Nephron (organoid): ENCODE results near the gene CLPTM1L.

Source experiments
- H3K27ac Mint-ChIP-seq, 3 experiments: 2 replicates each; pipeline ENCODE4 v1.8.0; 2020; ENCODE audit warnings: mixed read lengths in 3 of 3, mild to moderate bottlenecking in 2 of 3, moderate library complexity in 1 of 3
- H3K27me3 Mint-ChIP-seq: 2 replicates; pipeline ENCODE4 v1.8.0; 2021; ENCODE audit warnings: low read depth, mild to moderate bottlenecking, moderate library complexity, mixed read lengths
- H3K36me3 Mint-ChIP-seq: 2 replicates; pipeline ENCODE4 v1.8.0; 2020; ENCODE audit warnings: low read depth, mixed read lengths
- H3K4me1 Mint-ChIP-seq: 2 replicates; pipeline ENCODE4 v1.8.0; 2020; ENCODE audit warnings: mixed read lengths
- H3K4me3 Mint-ChIP-seq, 3 experiments: 2 replicates each; pipeline ENCODE4 v1.8.0; 2020; ENCODE audit warnings: mild to moderate bottlenecking in 3 of 3, mixed read lengths in 3 of 3, moderate library complexity in 2 of 3
- H3K9me3 Mint-ChIP-seq: 2 replicates; pipeline ENCODE4 v1.8.0; 2020; ENCODE audit warnings: mixed read lengths
- TF ChIP-seq, protein P1 (sequence below), 3 experiments: fragments of 200-600 bp; sonication (generic); IDR thresholded peaks; one replicate each; pipeline ENCODE4 v1.5.0; 2021; ENCODE audit warnings: antibody characterized with exemption in 3 of 3; ENCODE audit not compliant: unreplicated experiment in 3 of 3

CLPTM1L gene

DNA sequence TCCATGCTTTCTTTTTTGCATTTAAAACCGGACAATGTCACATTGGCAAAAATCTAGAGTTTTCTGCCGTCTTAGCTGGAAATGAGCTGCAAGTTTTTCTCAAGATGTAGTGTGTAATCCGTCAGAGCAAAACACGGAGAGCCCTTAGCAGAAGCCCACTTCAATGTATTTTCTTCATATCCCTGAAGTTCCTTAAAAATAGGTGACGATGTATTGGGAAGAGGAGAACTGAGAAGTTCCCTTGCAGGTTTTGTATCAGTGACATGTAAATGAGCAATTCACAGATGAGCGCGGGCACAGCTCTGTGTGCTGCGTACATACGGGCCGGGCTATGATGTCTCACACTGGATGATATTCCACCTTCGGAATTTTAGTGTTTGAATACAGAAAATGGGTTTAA is 14.8 kb upstream of the CLPTM1L start:
- H3K9me3 Mint-ChIP-seq: no peaks in the 10 kb centered on the region
- TF ChIP-seq, protein P1, sequence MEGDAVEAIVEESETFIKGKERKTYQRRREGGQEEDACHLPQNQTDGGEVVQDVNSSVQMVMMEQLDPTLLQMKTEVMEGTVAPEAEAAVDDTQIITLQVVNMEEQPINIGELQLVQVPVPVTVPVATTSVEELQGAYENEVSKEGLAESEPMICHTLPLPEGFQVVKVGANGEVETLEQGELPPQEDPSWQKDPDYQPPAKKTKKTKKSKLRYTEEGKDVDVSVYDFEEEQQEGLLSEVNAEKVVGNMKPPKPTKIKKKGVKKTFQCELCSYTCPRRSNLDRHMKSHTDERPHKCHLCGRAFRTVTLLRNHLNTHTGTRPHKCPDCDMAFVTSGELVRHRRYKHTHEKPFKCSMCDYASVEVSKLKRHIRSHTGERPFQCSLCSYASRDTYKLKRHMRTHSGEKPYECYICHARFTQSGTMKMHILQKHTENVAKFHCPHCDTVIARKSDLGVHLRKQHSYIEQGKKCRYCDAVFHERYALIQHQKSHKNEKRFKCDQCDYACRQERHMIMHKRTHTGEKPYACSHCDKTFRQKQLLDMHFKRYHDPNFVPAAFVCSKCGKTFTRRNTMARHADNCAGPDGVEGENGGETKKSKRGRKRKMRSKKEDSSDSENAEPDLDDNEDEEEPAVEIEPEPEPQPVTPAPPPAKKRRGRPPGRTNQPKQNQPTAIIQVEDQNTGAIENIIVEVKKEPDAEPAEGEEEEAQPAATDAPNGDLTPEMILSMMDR (IDR thresholded peaks at IDR 0.05; ENCODE audit: unreplicated experiment in 3 of 3): no peak
- H3K36me3 Mint-ChIP-seq: no peaks in the 10 kb centered on the region

DNA sequence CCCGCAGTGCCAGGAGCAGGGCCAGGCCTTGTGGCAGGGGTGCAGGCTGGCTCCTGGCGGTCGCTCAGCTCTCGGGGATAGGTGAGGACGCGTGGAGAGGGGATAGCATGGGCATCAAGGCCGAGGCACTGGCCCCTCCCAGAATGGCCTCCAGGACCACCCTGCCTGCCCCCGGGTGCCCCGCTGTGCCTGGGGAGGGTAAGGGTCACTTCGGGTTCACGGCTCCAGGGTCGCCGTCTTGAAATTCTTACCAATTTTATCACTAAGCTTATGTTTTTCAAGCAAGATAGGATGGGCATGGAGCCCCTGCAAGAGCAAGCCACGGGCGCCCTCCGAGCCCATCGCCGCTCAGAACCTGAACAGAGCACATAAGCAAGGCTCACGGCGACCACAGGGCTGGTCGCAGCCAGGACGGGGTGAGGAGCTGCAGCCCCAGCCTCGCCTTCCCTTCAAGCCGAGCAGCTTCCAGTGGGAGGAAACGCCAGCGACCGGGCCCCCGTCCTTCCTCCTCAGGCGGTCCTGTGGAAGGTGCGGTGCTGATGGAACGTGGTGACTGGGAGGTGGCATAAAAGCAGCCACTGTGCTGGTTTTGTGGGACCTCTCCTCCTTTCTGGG is 14.2 kb upstream of the CLPTM1L start:
- no peak overlapping the region for H3K27ac Mint-ChIP-seq
- H3K4me3 Mint-ChIP-seq: no peak overlapping the region
- no peaks in the 10 kb centered on the region for H3K9me3 Mint-ChIP-seq
- no peaks in the 10 kb centered on the region for H3K36me3 Mint-ChIP-seq
- no peaks in the 10 kb centered on the region for H3K4me1 Mint-ChIP-seq
- H3K27me3 Mint-ChIP-seq: peaks cover 36% of the 10 kb centered on the region
- TF ChIP-seq, protein P1 (IDR thresholded peaks at IDR 0.05; ENCODE audit: unreplicated experiment in 3 of 3): no peak

More for the DNA sequence above, 14.8 kb upstream of the CLPTM1L start:
- Mint-ChIP-seq H3K4me1 (no peaks in the 10 kb centered on the region), H3K4me3 (no peak overlapping the region), H3K27ac (no peak overlapping the region), H3K27me3 (peaks cover 37% of the 10 kb centered on the region)

DNA sequence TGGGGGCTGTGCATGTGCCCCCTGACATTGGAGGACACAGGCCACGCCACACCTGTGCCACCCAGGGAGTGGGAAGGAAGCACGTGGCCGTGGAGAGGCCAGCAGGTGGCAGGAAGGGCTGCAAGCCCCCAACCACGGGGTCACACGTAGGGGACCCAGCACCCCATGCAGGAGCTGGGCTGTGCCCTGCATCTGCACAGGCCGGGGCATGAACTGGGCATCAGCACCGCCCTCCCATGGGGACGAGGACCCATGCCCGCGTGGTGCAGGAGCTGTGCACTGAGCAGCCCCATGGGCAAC is 13.8 kb upstream of the CLPTM1L start:
- Mint-ChIP-seq H3K4me3 (no peak overlapping the region), H3K4me1 (no peaks in the 10 kb centered on the region), H3K27me3 (peaks cover 31% of the 10 kb centered on the region), H3K27ac (no peak overlapping the region), H3K36me3 (no peaks in the 10 kb centered on the region), H3K9me3 (no peaks in the 10 kb centered on the region)
- TF ChIP-seq, protein P1 (IDR thresholded peaks at IDR 0.05; ENCODE audit: unreplicated experiment in 3 of 3): no peak

DNA sequence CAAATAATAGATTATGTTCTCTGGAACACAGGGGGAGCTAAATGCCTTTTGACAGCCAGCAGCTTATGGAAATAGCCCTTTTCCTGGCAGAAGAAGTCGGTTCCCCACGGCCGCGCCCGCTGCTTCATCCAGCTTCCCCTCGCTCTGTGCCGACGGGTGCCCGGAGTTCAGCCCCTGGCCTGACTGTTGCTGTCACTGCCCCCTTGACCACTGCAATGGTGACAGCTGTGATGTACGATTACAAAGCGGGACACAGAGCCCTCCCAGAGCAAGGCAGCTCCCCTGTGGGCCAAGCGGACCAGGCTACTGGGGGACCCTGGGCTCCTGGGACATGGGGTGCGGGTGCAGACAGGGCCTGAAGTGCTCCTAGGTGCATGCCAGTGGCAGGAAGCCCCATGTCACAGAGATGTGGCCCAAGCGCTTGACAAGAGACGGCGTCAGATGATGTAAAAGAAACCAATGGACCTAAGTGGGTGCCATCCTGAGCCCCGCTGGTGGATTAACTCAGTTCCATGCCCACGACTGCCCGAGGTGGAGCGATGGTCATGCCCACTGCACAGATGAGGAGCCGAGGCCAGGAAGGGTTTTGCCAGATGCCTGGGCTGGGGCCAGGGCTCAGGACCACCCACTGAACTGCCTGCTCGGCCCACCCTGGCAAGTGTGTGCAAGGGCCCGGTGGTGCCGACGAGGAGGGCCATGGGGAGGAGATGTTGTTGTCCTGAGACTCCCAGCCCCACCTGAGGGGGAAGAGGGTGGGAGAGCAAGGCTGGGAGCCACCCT is 13.2 kb upstream of the CLPTM1L start:
- no peaks in the 10 kb centered on the region for H3K36me3 Mint-ChIP-seq

DNA sequence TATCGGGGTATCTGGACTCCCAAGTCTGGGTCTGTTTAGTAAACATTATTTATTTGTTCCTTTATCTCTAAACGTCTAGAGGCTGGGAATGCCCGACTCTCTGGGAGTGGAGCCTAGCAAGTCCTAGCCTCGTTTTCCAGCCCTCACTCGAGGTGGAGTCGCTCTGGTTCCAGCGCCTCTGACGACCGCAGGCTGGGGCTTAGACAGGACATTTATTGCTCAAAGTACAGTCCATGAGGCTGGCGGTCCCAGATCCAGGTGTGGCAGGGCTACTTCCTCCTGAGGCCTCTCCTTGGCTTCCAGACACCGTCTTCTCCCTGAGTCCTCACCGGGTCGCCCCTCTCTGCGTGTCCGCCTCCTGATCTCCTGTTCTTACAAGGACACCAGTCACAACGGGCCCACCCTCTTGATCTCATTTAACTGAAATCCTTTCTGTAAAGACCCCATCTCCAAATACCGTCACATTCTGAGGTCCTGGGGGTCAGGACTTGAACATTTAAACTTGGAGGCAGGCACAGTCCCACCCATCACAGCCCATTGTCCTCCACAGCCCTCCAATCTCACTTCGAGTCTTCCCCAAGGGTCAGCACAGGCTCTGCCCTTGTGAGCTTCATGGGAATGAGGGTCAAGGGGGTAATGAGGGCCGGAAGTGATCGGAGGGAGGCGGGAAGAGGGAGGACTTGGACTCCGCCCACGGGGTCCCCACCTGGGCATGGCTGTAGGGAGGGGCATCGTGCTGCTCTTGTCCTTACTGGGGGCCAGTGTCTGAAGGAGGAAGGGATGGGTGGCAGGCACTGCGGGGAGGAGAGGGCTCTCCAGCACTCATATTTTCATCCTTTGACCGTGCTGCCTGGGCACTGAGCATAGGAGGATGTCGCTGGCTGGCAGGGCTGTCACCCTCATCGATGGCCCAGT is 12.2 kb upstream of the CLPTM1L start:
- Mint-ChIP-seq H3K36me3 (no peaks in the 10 kb centered on the region), H3K9me3 (no peaks in the 10 kb centered on the region), H3K4me1 (no peaks in the 10 kb centered on the region), H3K27me3 (peaks cover 17% of the 10 kb centered on the region), H3K4me3 (no peak overlapping the region), H3K27ac (no peak overlapping the region)
- TF ChIP-seq, protein P1 (IDR thresholded peaks at IDR 0.05; ENCODE audit: unreplicated experiment in 3 of 3): no peak

More for the DNA sequence above, 13.2 kb upstream of the CLPTM1L start:
- TF ChIP-seq, protein P1 (IDR thresholded peaks at IDR 0.05; ENCODE audit: unreplicated experiment in 3 of 3): no peak
- Mint-ChIP-seq H3K4me3 (no peak overlapping the region), H3K9me3 (no peaks in the 10 kb centered on the region), H3K4me1 (no peaks in the 10 kb centered on the region), H3K27ac (no peak overlapping the region), H3K27me3 (peaks cover 26% of the 10 kb centered on the region)
